Fibroblast of lung (primary cell): Measurements from ENCODE around the gene PYURF.

Experiments
- CTCF ChIP-seq, 2 donors: IDR thresholded peaks in 1 of 2; conservative IDR thresholded peaks in 1 of 2; 1 replicate in 1 of 2; 2 replicates in 1 of 2; pipeline ENCODE4 v1.5.1; 2011 to 2012; ENCODE audit warnings: low read length in 2 of 2, control low read depth in 1 of 2, inconsistent platforms in 1 of 2, low read depth in 1 of 2, mild to moderate bottlenecking in 1 of 2
- EZH2 ChIP-seq: IDR thresholded peaks from 2 replicates; pipeline ENCODE4 v1.5.1; 2012; ENCODE audit warnings: low read length, control low read depth, mild to moderate bottlenecking; ENCODE audit errors: missing control alignments

DNA sequence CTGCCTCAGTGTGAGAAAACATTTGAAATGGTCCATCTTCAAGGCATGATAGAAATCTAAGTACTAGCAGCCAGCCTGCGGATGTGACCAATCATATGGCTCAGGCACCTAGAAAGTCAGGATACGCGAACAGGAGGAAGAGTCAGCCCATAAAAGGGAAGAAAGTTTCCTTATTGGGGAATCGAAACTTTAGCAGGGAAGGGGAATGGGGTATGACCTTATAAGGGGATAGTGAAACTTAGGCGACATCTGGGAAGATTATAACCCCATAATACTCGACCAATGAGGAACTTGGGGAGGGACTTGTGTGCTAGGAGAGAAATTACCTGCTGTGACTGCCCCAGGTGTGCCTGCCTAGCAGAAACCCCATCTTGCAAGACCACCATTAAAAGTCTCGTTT is 26.2 kb upstream of the PYURF start:
- TF ChIP-seq CTCF (conservative IDR thresholded peaks at IDR 0.05 in 1 of 2, IDR thresholded peaks at IDR 0.05 in 1 of 2; ENCODE audit: low read depth in 1 of 2, low read length in 2 of 2): no peak
- no peak for TF ChIP-seq EZH2
